SKM-1 (cell line): Measurements from ENCODE around the gene GPAT3.
A peak's percentile ranks its signal among the peaks of the same experiment; 100 is the strongest.

Source experiments
- DNase-seq: peaks from one replicate; lab custom pipeline; 2025; ENCODE audit not compliant: unreplicated experiment; lab: John Stamatoyannopoulos, UW

GPAT3 gene

DNA sequence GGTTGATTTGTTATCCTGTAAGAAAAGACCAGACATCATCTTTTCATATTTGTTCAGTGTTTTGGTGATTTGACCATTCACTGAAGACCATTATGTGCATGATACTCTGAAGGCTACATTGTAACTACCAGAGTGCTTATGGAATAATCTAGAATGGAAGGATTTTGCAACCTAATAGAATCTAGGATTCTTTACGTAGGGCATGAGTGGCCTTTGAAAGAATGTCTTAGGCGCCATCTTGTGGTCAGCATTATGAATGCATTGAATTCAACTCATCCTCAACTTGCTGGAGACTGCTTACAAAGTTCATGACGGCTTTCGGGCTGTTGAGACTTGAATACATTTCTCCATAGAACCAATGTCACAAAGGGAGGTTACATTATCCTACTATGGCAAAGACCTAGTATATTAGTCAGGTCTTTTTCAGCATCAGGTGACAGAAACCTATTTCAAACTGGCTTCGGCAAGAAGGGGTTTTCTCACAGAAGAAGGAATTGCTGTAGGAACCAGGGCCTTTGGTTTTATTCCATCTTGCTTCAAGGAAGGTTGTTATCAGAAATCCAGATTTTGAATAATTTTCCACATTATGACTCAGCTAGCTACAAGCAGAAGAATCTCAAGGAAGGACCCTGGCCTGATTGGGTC lies 104.1 kb downstream of the GPAT3 start:
- DNase-seq = peak; percentile 40

- DNase-seq = no peak
These were observed 107.1 kb downstream of the GPAT3 start for GRCh38 chr4:83643036-83643435.

DNA sequence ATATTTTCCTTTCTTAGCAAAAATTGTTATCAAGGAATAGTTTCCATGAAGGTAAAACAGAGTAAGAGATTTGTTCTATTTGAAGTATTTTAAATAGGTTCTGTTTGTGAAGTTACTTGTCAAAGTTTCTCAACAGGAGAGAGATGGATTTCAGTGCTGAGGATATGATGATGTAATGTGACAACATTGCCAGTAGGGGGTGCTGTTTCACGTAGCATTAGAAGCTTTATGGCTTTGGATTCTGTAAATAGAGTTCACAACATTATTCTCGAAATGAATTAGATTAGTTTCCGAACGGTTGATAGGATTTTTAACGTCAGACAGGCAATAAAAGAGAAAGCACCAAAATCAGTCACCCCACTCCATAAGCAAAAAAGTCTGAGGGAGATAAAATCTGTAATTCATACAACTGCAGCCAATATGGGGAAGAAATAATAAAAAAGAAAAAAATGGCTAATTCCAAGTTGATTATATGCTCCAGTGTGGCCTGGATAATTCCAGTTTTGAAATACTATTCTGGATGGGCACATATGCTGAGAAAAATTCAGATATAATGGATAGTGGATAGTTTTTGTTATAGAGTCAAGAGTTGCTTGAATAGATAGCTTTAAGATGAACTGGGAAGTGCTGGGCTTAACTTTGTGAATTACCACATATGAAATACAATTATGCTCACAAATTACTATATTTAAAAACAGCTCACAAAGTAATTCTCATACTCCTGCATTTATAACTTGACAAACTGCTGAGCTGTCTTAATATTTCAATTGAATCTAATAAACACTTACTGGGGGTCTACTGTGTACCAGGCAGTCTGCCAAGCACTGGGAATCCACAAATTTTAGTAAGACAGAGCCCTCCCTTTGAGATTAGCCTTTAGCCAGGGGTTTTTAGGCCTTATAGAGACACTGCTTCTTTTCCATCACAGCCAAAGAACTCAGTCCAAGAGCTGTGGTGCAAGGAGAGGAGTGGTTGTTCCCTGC lies 109.1 kb downstream of the GPAT3 start:
- peak; percentile 65 for DNase-seq

DNA sequence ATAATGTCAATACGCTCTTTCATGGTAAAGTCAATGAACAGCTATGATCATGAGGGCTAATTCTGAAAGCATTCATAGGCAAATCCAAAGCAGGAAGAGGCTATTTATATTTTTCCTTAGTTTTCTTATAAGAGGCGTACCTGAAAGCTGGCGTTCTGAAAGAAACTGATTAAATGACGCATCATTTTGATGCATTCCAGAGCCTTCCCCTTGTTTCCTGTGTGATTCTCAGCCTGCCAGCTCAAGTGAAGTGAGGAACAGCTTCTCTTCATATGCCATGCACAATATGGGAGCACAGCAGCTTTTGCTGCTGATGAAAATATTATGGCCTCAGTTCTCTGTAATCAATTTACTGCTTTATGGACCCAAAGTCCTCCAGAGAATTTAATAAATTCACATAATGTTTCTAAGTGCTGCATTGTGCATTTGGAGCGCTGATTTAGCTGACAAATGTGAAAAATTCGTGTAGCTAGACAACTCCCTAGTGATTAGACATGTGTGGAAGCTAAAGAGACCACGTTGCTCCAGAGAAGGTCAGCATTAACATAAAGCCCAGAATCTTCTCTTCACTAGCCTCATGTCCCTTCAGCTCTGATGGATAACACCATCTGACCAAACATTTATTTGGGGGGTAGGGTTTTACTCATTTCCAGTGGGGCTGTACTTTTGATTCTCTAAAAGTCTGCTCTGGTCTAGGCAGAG lies 110.8 kb downstream of the GPAT3 start:
- DNase-seq = no peak

GRCh38 chr4:83651846-83652245 lies 115.9 kb downstream of the GPAT3 start:
- DNase-seq = no peak
